SK-N-MC (cell line): ENCODE results near the gene C9orf78.

Source experiments
- EZH2 ChIP-seq: fragments of 200-600 bp; sonication (generic); IDR thresholded peaks from one replicate; pipeline ENCODE4 v1.6.1; 2017; ENCODE audit warnings: antibody characterized with exemption
- FOXP2 ChIP-seq: optimal IDR thresholded peaks from 2 replicates; pipeline ENCODE3; 2011; ENCODE audit warnings: mild to moderate bottlenecking, moderate library complexity; ENCODE audit not compliant: insufficient read depth; ENCODE audit errors: extremely low read length, control extremely low read depth
- POLR2AphosphoS5 ChIP-seq: IDR thresholded peaks from 2 replicates; pipeline ENCODE4 v1.6.1; 2012; ENCODE audit warnings: mild to moderate bottlenecking, low read depth, low read length, borderline replicate concordance

- TF ChIP-seq EZH2 (no peak), FOXP2 (no peak), POLR2AphosphoS5 (no peak)
Observed at GRCh38 chr9:129858167-129858962, 23.3 kb upstream of the C9orf78 start.
